Gastroesophageal sphincter (tissue), 3 donors: ENCODE data around the gene SPSB1.

Experiments used
- POLR2A ChIP-seq, 2 donors: fragments of 450-650 bp; IDR thresholded peaks; one replicate each; pipeline ENCODE4 v1.6.1; 2017; ENCODE audit warnings: antibody characterized with exemption in 2 of 2, mild to moderate bottlenecking in 2 of 2, moderate library complexity in 1 of 2
- POLR2AphosphoS5 ChIP-seq: sonication (generic); formaldehyde crosslinking; IDR thresholded peaks from one replicate; pipeline ENCODE4 v1.6.1; 2017; ENCODE audit warnings: antibody characterized with exemption
- TF ChIP-seq, protein P1 (sequence below), 4 experiments: fragments of 200-600 bp in 2 of 4; fragments of 450-650 bp in 2 of 4; sonication (generic) in 1 of 4; IDR thresholded peaks; one replicate each; pipeline ENCODE4 v1.5.1; 2017 to 2019; ENCODE audit warnings: antibody characterized with exemption in 4 of 4, mild to moderate bottlenecking in 2 of 4, moderate library complexity in 2 of 4

DNA sequence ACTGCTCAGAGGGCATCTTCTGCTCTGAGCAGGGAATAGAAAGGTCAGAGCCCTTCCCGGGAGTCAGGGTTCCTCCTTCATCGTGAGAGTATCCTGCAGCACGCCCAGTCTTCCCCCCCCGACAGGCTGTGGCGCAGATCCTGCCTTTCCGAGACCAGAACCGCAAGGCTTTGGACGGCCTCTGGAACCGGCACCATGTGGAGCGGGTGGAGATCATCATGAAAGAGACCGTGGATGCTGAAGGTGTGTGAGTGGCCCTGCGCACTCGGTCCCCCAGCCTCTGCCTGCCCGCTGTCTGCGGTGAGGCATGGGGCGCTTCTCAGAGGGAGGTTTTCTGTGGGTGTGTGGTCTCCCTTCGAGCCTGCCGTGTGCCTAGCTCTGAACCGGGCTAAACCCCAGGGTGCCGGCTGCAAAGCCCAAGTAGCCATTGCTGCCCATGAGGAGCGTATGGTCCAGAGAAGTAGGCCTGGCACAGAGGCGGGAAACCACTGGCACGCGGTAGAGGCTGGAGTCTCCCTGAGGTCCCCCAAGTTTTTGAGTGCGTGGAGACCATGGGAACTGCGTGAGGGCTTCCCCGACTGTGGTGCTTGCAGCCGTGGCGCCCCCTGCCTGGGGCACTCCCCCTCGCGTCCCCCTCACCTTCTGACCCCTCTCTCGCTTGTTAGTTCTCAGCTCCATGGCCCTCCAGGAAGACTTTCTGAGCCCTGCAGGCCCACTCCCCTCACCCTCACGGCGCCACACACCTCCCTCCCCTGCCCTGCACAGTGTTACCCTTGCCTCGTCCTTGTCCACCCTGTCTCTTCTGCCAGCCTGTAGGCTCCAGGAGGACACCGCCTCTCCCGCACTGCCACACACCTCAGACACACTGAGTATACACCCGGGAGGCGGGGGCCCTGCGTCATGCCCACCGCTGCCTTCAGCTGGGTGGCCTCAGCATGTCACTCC is 45.6 kb upstream of the SPSB1 start:
- TF ChIP-seq, protein P1, sequence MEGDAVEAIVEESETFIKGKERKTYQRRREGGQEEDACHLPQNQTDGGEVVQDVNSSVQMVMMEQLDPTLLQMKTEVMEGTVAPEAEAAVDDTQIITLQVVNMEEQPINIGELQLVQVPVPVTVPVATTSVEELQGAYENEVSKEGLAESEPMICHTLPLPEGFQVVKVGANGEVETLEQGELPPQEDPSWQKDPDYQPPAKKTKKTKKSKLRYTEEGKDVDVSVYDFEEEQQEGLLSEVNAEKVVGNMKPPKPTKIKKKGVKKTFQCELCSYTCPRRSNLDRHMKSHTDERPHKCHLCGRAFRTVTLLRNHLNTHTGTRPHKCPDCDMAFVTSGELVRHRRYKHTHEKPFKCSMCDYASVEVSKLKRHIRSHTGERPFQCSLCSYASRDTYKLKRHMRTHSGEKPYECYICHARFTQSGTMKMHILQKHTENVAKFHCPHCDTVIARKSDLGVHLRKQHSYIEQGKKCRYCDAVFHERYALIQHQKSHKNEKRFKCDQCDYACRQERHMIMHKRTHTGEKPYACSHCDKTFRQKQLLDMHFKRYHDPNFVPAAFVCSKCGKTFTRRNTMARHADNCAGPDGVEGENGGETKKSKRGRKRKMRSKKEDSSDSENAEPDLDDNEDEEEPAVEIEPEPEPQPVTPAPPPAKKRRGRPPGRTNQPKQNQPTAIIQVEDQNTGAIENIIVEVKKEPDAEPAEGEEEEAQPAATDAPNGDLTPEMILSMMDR (IDR thresholded peaks at IDR 0.05): no peak
- TF ChIP-seq POLR2A (IDR thresholded peaks at IDR 0.05): no peak
- TF ChIP-seq POLR2AphosphoS5: no peak
